ENCODE data around the gene TSHZ1.
"Not testable (repeated sequence)": the region's sequence is repeated elsewhere in the genome, so short reads cannot be mapped to it uniquely, and the experiment has no call there.

Gene TSHZ1

DNA sequence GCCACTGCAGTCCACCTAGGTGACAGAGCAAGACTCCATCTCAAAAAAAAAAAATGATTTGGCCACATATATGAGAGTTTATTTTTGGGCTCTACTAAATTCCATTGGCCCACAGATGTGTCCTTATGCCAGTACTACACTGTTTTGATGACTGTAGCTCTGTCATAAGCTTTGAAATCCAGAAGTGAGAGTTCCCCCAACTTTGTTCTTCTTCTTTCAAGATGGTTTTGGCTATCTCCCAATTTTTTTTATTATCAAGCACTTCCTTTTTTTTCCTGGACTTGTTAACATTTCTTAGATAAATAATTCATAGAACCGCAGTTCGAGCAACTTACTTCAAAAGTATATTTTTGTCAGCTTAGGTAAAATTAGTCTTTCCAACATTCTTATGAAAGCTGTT lies 96.9 kb downstream of the TSHZ1 start:
- DNase-seq (ENCODE audit: low read depth in 2 of 2) = no peak

DNA sequence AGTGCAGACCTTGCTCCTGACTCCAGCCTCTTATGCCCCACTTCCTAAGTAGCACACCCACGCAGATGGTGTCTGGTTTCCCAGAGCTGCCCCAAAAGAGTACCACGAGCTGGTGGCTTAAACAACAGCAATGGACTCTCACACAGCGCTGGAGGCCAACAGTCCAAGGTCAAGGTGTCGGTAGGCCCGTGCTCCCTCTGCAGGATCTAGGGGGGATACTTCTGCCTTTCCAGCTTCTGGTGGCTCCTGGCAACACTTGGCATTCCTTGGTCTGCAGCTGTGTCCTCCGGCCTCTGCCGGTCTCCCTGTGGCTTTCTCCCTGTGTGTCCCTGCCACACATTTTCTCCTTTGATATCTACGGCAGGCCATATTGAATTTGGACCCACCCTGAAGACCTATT lies 99.0 kb downstream of the TSHZ1 start:
- no peak for DNase-seq (ENCODE audit: low read depth in 2 of 2)

DNA sequence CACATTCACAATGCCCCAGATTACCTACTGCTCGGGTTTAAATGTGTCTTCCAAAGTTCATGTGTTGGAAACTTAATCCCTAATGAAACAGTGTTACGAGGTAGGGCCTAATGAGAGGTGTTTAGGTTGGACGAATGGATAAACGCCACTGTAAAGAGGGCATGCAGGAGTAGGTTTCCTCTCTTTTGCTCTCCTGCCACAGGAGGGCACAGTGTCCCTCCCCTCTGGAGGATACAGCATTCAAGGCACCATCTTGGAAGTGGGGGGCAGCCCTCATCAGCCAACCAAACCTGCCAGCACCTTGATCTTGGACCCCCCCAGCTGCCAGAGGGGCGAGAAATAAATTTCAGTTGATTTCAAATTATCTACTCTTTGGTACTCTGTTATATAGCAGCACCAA lies 103.5 kb downstream of the TSHZ1 start:
- DNase-seq (ENCODE audit: low read depth in 2 of 2) = no peak

DNA sequence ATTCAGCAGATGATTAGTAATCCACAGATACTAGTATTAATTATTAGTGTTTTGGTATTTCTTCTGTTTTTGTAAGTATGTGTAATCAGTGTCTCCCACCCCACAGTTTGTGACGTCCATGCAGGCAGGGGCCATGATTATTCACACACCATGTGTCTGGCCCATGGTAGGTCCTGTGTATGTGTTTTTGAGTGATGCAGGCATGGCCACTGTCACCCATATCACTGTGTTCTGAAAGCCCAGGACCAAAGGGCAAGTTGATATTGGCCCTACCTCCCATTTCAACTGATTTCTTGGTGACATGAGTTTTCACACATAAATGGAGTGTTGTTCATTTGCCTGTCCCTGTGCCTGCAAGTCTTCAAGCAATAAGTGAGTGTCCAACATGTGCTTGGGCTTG lies 104.0 kb downstream of the TSHZ1 start:
- DNase-seq (ENCODE audit: low read depth in 2 of 2) = no peak

DNA sequence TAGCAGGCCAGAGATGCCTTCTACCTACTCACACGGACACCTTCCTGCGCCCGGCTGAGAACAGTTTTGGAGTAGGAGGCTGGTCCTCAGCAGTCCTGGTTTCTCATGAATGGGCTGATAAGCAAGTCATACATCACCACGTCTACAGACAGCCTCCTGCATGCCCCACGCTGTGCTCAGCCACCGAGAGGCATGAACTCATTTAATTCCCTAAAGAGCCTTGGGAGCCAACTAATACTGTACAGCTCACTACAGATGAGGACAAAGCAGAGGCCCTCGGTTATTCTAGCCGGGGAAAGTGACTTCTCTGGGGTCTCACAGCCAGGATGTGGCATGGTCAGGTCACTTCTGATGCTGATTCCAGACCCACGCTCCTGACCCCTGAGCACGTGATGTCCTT lies 105.6 kb downstream of the TSHZ1 start:
- DNase-seq (ENCODE audit: low read depth in 2 of 2) = no peak

DNA sequence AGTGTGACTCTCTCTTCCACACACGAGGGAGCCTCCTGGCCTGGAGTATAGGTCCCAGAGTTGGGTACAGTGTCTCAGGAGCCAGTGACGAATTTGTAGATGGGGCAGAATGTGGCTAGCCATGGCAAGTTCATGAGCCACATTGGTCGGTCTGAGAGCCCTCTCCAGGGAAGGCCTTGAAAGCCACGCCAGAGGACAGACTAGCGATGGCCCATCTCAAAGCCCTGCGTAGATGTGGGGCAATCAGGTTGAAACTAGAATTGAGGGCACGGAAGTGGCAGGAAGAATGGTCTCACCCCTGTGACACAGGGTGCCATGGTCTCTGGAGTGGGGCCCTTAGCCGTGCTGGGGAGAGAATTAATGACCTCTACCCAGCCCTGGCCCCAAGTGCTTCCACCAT lies 106.2 kb downstream of the TSHZ1 start:
- DNase-seq (ENCODE audit: low read depth in 2 of 2) = no peak

DNA sequence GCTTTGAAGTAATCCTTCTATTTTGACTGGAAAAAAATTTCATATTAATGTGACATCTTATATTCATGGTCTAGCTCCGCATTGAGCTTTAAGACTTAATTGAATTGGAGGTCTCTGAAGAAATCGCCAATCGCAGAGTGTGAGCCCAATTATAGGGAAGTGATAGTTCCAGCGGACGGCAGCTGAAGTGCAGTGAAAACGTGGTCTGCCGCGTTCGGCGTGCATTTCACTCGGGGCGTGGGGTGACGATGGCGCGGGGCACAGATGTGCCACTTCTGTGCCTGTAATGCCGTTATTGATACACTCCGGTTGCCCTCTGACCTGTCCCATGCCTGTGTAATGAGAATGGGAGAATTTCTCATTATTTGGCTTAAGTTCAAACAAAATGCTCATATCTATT lies 106.7 kb downstream of the TSHZ1 start:
- no peak for DNase-seq (ENCODE audit: low read depth in 2 of 2)

DNA sequence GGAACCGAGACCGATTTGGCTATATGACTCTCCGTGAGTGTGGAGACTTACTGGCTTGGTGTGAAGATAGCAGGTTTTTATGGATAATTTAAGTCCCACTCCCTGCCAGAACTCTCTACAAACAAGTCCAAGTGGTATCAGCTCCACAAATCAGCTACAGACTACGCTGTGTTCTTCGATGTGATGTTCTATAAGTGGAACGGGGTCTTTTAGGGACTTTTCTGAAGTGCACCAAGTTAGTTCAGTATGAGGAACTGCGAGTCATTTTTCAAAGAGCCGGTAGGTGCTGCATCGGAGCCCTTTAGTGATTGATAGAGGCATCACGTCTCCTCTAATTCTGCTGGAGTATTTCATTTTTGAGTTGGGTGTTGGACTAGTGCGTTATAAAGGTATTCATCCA lies 107.1 kb downstream of the TSHZ1 start:
- no peak for DNase-seq (ENCODE audit: low read depth in 2 of 2)

DNA sequence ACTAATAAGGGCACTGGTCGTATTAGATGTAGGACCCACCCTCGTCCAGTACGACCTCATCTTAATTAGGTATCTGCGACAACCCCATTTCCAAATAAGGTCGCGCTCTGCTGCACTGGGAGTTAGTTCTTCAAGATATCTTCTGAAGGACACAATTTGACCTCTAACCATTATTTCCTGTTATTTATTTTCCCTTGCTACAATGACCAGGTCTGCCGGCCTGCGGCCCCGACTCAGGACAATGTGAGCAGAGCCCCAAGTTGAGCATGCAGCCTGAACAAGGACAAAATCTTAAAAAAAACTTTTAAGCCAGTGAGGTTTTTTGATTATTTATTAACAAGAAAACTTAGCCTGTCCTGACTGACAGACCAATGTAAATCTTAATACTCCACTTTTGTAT lies 109.3 kb downstream of the TSHZ1 start:
- no peak for DNase-seq (ENCODE audit: low read depth in 2 of 2)

DNA sequence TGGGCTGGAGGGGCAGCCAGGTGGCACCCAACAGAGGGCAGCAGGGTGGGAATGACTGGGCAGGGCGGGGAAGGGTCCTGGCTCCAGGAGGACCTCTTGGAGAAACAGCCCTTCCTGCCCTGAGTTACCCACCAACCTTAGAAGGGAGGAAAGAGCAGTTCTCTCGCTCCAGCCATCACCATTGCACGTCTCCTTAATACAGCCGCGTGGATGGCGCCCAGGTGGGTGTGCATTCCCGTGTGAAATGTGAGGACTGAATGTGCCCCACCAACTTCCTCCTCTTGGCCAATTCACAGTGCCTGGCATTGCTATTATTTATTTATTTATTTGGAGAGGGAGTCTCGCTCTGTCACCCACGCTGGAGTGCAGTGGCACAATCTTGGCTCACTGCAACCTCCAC lies 109.9 kb downstream of the TSHZ1 start:
- DNase-seq (ENCODE audit: low read depth in 2 of 2) = no peak

DNA sequence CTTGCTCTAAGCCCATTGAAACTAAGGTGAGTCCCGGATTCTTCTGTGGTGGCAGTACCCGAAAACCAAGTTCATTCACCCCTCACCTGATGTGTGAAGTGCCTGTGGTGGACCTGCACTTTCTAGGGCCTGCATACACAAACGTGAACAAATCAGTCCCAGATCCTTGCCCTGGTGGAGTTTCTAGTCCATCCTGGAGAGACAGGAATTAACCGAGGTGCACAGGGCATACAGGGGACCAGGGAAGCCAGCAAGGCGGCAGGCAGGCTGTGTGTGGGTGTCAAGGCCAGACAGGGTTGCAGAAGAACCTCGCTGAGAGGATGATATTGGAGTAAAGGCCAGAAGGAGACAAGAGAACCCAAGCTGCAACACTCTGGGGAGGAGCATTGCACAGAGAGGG lies 110.8 kb downstream of the TSHZ1 start:
- no peak for DNase-seq (ENCODE audit: low read depth in 2 of 2)

DNA sequence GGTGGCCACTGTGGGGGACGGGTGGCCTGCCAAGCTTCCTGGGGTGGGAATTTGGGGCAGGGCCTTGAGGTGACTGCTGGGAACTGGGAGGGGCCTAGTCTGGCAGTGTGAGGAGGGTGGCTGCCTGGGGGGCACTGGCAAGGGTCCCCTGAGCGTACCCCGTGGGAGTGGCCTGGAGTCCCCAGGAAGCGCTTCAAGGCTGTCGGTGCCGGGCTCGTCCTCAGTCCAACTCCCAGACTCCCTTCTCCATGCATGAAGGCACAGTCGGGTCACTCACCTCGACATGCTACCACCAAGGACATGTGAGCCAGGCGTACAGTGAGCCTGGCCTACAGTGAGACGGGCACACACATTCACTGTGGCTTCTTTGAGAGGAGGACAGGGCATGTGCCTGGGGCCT lies 111.6 kb downstream of the TSHZ1 start:
- no peak for DNase-seq (ENCODE audit: low read depth in 2 of 2)

DNA sequence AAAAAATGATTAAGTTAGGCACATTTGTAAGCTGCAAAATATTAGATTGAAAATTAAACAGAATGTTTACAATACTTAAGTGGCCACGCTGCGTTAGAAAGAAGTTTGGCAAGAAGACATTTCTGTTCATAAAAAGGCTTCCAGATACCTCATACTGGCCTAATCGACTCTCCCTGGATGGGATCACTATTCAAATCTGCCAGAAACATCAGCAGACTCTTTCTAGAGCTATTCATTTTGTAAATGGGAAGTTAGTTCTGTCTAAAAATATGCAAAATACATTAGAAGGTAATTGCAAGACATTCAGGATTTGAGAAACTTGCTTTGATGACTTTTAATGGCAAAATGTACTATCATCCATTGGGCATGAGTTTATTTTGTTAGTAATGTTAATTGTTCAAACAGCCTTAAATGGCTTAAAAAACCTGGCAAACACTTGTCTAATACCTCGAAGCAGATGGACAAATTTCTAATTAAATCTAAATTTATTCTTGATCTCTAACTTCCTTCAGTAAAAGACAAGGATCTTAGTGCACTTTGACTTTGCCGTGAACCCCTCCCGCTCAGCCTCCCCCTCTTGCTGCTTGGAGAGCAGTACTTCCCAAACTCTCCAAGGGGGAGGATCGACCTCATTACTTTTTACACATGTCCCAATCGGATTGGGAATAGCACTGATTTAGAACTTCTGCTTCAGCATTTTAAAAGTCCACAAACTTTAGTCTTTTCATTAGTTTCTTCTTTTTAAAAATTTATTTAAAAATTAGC lies 113.4 kb downstream of the TSHZ1 start:
- DNase-seq (ENCODE audit: low read depth in 2 of 2) = no peak

DNA sequence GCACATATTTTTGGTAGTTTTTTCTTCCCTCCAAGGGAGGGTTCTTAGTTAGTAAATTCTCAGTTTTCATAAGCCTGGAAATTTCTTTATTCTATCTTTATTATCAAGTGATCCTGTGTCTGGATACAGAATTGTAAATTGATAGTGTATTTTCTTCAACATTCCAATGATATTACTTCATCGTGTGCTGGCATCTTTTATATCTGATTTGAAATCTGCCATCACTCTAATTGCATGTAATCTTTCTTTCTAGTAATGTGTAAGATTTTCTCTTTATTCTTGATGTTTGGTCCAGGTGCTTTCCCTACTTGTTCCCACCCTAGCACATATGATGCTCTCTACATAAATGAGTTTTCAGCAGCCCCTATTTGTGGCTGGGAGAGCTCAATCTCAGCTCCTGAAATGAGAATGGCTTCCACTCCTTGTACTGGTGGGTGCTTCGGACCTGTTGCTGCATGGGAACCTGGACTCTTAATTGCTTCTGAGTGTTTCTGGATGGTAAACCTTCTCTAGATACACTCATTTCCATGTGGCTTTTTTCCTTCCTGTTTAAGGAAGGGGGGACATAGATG lies 114.2 kb downstream of the TSHZ1 start:
- DNase-seq (ENCODE audit: low read depth in 2 of 2) = no peak

DNA sequence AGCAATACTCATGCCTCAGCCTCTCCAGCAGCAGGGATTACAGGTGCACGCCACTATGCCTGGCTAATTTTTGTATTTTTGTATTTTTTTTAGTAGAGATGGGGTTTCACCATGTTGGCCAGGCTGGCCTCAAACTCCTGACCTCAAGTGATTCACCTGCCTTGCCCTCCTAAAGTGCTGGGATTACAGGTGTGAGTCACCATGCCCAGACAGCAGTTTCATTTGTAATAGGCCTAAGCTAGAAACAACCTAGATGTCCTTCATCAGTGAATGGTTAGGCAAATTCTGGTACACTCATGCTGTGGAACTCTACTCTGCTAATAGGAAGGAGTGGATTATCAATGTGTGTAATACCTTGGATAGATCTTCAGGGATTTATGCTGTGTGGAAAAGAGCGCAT lies 119.2 kb downstream of the TSHZ1 start:
- not testable (repeated sequence) for DNase-seq (ENCODE audit: low read depth in 2 of 2)

DNA sequence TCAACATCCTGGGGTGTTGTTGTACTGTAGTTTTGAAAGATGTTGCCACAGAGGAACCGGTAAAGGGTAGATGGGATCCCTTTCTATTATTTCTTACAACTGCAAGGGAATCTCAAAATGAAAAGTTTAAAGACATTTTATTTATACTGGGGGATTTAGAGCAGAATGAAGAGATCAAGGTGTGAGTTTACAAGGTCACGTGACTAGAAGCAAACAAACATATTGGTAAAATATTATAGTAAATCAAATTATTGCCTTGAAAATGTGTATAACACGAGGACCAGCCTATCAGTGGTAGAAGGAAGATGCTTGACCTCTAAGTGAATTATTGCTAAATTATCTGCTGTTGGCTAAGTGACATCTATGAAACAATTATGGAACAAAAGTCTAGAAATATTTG lies 119.7 kb downstream of the TSHZ1 start:
- no peak for DNase-seq (ENCODE audit: low read depth in 2 of 2)

DNA sequence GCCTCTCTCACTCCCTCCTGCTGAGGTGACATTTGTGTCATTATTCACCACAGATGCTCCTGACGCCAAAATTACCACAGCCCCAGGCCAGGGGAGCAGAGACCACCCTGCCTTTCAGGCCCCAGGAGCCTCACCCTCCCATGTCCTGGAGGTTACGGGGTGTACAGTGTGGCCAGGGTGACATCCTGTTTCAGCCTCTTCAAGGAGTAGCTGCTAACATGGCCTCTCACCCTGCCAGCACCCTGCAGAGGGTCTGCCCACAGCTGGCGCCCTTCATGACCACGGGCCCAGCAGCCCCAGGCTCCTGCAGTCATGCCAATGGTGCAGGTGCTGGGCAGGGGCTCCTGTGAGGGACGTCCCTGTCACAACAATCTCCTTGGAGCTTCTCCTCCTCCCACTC lies 124.3 kb downstream of the TSHZ1 start:
- DNase-seq (ENCODE audit: low read depth in 2 of 2) = no peak

DNA sequence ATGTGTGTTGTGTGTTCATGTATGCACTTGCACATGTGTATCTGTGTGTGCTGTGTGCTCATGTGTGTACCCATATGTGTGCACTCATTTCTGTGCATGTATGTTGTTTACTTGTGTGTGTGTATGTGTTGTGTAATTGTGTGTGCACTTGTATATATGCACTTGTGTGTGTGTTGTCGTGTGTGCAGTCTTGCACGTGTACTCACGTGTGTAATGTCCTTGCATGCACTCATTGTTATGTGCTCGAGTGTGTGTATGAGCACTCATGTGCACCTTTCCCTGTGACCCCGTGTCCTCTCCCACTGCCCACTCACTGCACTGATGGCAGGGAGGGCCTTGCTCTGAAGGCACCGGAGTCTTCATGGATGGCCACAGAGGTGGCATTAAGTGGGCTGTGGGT lies 124.9 kb downstream of the TSHZ1 start:
- no peak for DNase-seq (ENCODE audit: low read depth in 2 of 2)

DNA sequence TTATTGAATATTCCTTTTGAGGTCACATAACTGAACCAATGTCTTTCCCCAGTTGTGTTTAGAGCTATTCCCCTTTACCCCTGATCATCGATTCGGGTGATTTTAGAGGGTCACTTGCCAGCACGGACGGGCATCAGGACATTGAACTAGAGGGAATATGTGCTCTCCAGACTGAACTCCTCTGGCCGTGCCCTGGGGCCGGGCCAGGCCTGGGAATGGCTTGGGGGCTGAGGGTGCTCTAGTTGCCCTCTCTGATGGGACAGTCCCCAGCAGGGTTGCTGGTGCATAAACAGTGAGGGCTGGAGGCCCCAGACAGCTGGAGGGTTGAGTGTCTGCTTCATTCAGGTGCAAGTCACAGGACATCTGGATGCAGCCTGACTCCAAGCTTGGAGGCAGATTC lies 126.2 kb downstream of the TSHZ1 start:
- no peak for DNase-seq (ENCODE audit: low read depth in 2 of 2)

DNA sequence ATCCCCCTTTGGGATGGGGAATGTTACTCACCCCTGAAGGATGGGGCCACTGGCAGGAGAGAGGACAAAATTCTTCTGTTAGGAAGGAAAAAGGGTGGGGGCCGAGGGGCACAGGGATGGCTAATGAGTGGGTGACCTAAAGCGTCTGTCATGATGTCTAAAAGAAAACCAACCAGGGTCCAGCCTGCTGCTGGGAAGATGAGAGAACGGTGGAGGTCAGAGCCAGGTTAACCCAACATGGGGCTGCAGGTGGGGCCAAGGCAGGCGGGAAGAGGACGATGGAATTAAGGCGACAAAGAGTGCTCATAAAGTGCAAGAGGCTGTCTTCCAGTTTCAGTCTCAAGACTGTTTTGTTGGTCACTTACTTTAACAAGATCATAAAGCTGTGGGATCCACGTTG lies 126.8 kb downstream of the TSHZ1 start:
- no peak for DNase-seq (ENCODE audit: low read depth in 2 of 2)

DNA sequence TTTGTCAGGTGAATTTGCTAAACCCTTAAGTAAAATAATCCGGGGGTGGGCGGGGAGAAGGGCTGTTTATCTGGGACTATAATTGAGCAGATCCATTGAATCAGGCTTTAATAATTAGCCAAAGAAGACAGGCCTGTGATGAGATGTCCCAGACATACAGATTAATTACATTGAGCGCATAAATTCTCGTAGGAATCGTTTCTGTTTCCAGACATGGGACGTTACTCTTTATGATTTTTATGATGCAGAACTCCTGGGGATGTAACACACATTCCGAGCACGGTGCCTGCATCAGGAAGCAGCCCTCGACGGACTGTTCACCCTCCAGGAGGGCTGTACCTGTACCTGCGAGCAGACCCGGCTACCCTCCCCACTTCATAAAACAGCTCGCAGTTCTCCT lies 128.0 kb downstream of the TSHZ1 start:
- DNase-seq (ENCODE audit: low read depth in 2 of 2) = no peak
